ENCODE measurements around the gene PLA2G4D. TPM values are rescaled to one million over a fixed set of nuclear protein-coding genes. Genes with fewer than 3 reads are reported as not detected.
A peak's percentile ranks its signal among the peaks of the same experiment; 100 is the strongest.
"Not testable (repeated sequence)": the region's sequence is repeated elsewhere in the genome, so short reads cannot be mapped to it uniquely, and the experiment has no call there.

The PLA2G4D gene
- polyA plus RNA-seq, 5 donors = 0.12 to 0.18 (median 0.16) TPM

DNA sequence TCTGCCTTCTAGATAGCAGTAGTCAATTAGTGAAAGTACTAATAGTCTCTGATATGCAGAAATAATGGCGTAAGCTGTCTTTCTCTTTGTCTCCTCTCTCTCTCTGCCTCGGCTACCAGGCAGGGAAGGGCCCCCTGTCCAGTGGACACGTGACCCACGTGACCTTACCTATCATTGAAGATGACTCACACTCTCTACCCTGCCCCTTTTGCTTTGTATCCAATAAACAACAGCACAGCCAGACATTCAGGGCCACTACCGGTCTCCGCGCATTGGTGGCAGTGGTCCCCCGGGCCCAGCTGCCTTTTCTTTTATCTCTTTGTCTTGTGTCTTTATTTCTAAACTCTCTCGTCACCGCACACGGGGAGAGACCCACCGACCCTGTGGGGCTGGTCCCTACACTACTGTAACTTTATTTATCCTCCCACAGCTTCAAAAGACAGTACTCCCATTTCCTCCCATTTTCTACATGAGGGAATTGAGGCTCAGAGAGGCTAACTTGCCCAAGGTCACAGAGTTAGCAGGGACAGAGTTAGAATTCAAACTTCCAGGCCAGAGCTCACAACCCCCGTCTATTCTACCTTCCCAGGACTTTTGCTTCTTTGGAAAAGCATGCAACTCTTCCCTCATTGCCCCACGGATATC, 2.5 kb downstream of the PLA2G4D start:
- DNase-seq = not testable (repeated sequence)

DNA sequence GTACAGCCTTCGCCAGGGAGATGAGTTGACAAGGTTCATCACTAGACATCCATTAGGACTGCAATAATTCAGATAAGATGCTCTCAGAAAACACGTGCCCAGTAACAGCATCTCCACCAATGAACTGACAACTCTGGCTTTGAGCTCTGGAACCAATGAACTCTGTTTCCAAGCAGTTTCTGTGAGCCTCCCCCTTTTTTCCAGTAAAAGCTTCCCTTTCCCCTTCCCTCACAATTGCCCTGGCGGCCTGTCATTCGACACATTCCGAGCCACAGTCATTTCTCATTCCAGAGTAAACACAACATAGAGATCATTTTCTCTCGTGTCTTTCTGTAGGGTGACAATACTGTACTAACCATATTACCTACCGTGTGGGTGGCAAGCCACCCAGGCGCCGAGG, 3.6 kb downstream of the PLA2G4D start:
- no peak for DNase-seq

DNA sequence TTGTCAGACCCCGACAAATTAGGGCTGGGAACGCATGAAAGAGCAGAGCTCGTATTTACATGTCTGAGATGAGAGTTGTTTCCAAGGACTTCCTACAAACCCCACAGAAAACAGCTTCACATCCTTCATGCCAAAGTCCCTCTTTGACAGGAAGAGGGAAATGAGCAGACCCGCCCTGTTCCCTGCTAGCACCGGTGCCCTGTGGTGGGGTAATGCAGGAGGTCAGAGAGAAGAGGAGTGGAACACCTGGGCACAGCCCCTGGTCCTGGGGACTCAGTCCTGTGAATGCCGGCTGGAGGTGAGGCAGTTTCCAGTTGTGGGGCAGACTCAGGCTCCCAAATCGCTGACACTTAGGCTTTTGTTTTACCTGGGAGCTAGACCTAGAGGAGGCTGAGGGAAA, 4.0 kb downstream of the PLA2G4D start:
- DNase-seq = no peak

DNA sequence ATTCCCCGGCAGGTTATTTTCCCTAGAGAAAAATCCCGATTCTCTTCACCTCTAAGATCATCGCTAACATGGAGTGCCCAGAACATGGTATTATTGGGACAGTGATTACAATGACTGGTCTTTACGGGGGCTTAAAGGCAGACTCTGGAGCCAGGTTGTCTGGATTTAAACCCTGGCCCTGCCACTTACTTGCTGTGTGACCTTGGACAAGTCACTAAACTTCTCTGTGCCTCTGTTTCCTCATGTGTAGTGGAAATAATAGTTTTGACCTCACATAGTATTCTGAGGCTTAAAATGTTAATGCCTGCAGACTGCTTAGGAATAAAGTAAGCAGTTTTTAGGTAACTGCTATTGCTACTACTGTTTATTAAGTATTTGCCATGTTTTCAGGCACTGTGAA, 4.4 kb downstream of the PLA2G4D start:
- no peak for DNase-seq

DNA sequence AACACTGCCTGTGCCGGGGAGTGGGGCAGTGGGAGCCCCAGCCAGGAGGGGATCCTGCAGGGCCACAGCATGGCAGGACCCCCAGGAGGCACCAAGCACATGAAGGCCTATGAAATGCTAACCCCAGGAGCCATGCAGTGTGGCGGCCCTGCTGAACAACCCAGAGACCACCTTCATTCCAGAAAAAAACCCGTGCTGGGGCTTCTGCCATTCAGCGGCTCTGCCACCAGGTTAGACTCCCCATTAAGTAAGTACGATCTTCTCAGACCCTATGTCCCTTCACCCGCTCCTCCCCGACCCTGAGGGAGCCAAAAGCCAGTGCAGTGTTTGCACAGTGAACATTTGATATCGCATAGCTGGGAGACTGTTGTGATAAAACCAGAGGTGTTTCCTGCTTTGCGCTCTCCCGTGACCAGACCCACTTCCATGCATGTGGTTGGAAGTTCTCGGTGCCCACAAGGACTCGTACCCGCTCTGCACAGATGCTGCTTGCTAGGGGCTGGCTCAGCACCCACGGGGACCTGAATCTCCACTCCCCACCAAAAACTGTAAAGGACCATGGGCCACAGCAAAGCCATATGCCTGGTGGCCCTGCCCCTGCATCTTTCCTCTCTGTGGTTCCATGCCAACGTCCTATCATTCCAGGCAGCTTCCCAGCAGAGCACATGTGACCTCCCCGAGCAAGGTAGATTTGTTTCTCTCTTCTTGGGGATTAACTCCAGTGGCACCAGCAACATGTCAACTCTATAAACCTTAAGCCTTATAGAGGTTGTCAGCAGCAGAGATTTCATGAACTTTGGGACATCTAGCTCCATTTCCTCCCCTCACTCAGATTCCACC, 5.3 kb downstream of the PLA2G4D start:
- DNase-seq = no peak

DNA sequence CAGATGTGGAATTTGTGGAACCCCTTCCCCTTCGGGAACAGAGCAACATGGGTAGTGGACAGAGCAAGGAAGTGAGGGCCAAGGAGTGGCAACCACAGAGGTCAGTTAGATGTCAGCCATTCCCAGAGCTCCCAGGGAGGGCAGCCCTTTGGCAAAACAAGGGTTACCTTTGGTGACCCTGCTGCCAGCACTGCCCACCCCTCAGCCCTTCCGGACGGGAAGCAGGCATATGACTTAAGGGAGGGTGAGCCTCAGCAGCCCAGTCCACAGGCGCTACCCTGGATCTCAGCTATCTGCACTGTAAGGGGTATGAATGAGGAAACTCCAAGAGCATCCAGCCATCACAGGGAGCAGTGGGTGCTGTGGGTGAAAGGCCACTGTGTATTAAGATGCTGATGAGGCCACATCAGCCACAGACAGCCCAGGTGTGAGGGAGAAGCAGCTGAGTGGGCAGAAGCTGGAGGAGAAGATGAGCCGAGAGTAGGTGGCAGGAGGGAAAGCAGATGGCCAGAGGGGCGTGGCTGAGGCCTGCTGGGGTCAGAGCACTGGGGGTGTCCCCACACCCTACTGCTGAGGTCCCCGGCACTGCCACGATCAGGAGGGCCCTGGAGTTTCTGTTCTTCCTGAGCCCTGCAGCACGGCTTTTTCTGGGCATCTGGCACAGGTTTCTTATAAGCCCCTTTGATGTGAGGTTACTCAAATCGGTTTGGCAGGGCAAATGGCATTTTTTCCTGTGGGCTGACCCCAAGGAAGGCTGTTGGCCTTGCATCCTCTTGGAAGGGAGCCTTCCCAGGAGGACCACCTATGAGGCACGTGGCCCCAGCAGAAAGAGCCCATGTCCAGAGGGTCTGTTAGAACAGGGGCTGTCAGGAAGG, 6.2 kb downstream of the PLA2G4D start:
- DNase-seq = no peak

DNA sequence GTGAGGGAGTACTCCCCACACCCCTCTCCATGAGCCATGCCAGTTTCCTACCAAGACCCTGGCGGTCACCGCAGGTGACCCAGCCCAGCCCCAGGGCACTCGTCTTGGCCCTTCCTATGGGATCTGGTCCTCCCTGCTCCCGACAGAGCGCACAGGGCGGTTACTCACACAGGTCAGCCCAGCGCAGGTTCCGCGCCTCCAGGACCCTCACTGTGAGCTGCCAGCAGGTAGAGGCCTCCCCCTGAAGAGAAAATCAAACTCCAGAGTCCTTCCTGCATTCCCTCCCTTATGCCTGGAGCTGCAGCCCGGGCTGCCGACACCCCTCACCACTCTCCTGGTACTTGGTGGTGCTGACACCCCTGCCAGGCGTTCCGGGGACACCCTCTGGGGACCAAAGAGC, 6.9 kb downstream of the PLA2G4D start:
- DNase-seq = no peak

DNA sequence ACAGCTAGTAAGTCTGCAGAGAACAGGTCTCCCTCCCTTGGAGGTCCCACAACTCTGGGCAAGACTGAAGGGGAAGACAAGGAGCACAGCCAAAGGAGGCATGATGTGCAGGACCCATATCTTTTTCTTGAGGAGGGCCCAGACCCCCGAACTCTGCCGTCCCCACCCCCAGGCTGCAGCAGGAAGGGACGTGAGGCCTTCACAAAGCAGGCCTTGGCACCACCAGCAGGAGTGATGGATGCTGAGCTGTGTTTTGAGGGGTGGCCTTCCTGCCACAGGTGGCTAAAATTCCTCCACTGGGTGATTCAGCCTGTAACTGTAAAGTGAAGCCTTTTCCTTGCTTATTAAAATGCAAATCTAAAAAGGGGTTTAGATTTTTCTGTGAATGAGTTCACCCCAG, 8.6 kb downstream of the PLA2G4D start:
- no peak for DNase-seq

DNA sequence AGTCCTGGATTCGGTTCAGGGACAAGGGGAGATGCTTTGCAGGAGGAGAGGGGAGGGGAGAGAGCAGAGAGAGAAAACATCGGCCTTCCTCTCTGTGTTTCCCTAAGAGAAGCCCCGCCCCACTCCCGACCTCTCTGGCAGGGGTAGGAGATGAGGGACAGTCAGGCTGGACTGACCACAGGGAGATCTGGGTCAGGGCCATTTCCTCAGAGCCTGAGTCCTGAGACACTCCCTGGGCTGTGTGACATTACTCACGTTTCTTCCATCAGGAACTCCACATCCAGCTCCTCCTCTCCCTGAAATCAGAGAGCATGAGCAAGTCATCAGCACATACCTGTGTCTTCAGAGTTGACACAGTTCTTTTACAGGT, 9.1 kb downstream of the PLA2G4D start:
- no peak for DNase-seq

DNA sequence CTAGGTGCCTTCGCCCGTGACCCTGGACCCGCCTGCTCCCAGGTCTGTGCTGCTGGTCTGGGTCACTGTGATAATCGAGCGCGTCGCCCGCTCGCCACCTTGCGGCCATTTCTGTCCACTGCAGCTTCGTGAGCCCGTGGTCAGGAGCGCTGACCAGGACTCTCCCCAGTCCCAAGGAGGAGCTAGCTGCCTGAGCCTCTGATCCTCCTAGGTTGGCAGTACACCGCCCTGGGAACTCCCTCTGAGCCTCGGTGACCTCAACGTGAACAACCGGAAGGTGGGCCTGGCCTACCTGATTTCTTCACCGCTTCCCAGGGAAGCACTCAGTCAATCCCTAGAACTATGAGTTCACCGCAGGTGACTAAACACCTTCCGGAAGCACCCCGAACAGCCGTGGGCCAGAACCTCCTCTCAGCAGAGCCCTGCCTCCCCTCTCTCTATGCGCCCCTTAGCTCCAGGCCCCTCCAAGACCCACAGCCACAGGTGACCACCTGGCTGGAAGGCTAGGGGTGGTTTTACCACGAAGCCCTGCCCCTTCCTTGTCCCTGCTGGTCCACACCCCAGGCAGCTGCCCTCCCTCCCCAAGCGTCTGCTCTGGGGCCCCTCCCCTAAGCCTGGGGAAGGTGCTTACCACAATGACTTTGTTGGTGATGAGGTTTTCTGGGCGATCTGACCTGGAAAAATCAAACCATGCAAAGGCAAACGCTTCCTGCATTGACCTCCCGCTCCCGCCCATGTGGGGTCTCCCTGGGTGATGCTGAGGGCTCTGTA, 9.7 kb downstream of the PLA2G4D start:
- peak in 1 of 2 donors; percentile 45 for DNase-seq

DNA sequence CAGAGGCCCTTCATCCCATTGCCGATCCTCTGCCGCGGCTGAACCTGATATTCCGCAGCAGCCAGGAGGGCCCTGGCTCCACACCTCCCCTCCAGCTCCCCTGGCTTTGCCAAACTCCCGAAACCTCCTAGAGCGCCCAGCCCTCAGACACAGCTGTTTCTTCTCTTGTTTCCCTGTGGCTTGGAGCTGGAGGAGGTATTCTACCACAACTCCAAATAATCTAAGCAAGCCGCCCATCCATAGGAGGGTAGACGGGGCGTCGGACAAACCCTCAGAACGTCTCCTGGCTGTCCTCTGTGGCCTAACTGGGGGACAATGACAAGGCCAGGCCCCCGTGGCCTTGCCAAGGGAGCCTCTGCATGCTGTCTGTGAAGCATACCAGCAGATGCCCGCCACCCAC, 10.4 kb downstream of the PLA2G4D start:
- DNase-seq = no peak

DNA sequence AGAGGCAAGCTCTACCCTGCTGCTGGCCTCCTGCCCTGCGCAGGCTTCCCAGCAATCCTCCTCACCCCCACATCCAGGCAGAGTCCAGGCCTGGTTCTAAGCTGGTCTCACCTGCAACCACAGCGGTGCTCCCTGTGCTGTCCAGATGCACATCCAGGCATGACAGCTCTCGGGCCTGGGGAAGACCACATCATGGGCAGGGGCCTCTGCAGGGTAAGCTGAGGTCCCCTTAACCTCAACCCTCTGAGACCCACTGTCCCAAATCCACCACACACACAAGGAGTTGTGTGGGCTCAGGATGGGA, 10.8 kb downstream of the PLA2G4D start:
- DNase-seq = no peak

DNA sequence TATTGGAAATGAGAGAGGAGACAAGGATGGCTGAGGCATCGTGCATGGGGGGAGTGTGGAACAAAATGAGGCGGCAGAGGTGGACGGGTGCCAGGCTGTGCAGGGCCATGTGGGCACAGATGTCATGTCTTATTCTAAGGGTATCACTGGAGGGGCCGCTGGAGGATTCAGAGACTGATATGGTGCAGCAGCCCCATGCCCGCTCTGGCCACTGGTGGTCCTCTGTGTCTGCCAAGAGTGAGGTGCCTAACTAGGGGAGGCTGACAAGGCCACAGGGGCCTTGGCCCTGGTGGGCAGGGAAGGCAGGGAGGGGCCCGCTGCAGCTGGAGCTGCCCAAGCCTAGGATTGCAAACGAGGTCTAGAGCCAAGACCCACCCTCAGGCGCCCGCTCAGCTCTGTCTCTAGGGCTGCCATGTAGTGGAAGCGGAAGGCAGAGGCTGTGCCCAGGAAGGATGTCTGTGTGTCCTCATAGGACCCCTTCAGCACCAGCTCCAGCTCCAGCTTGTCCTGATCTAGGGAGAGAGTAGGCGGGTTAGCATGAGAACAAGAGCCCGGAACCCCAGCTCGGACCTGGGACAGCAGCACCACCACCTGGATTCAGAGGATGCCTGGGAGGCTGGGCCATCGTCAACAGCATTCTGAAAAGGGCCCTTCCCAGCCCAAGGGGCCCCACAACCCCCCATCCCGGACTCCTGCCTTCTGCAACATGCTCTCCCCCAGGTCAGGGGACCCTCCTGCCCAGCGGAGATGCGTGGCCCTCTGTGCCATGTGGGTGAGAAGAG, 11.3 kb downstream of the PLA2G4D start:
- DNase-seq = no peak

DNA sequence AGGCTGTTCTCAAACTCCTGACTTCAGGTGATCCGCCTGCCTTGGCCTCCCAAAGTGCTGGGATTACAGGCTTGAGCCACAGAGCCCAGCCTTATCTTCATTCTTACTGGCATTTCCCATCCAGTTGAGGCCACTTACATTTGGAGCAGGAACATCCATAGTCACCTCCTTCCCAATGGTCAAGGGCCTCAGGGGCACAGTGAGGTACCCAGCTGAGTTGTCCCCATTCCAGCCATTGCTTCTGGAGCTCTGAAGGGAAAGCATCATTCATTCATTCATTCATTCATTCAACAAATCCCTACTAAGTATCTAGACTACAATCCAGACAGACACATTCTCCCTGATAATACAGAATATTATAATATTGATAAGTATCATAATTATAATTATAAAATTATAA, 12.2 kb downstream of the PLA2G4D start:
- DNase-seq = no peak

DNA sequence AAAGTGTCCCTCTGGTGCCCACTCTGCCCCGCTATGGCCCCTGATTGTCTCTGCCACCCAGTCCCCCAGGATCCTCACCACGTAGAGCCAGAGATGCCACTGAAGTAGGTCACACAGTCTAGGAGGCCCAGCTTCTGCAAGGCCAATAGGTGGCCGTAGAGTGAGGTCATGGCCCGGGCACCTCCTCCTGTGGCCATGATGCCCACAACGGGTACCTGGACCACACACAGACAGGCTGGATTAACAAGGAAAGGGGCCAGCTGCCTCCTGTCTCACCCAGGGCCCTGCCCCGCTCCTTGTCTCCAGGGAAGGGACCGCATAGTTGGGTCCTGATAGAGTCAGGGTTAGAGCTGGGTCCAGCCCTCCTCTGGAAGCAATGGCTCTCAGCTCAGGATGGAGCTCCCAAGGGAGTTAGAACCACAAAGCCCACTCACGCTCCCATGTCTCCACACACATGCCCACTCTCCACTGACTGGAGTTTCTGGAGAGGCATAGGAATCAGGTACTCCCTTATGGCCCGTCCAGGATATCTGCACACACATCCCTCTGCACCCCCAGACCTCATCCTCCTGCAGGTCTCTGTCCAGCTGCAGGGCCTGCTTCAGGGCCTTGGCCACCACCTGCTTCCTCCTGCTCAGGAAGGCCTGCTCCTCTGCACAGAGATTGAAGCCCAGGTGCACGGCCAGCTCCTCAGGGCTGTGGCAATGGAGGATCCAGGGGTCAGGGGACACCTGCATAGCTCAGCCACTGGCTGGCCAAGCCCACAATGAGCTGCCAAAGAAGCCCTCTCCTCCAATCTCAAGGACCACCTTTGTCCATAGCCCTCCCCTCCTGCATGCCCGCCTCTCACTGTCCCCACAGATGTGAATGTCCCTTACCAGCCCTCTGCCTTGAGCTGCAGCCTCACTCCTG, 13.2 kb downstream of the PLA2G4D start:
- DNase-seq = no peak

DNA sequence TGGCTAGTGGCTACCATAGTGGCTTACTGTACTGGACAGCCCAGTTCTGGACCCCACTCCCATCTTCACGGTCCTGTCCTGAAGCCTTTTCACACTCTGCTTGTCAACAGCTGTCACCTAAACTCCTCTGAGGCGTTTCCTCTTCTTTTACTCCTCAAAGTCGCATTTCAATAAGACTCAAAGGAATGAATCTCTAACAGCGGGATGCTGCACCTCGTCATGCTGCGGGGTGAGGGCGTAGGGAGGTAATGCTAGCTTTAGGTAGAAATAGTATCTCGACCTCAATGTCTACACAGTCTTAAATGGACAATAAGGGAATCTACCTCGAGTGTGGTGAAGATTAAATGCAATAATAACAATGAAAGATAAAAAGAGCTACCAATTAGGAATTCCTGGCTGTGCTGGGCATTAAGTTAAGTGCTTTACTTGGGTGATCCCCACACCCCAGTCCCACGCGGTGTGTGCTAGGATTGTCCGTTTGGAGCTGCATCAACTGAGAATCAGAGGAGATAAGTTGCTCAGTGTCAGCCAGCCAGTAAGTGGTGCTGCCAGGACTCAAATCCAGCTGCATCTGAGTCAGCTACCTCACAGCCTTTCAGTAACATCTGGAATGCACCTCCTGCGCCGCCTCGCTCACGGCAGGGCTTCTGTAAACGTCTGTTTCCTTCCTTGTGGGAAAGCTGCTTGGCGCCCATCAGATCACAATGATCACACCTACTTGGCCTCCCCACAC, 14.0 kb downstream of the PLA2G4D start:
- DNase-seq = no peak

DNA sequence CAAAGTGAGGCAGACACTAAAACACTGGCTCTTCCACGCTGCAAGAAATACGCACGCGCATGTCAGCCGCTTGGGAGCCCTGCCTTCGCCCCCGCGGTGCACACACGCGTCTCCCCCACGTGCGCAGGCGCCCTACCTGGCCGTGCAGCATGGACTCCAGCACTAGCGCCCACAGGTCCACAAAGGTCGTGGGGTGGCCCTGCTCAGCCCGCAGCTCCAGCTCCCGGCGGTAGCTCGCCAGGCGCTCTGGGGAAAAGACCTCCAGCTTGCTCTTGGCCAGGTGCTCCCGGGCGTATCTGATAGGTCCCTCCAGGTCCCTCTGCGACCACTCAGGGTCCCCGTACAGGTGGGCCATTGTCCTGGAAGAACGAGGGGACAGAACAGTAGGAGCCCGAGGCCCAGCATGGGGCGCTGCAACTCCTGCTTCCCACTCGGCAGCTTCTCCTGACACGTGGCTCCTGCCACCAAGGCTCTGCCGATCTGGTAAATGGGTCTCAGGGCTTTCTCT, 14.9 kb downstream of the PLA2G4D start:
- DNase-seq = no peak

DNA sequence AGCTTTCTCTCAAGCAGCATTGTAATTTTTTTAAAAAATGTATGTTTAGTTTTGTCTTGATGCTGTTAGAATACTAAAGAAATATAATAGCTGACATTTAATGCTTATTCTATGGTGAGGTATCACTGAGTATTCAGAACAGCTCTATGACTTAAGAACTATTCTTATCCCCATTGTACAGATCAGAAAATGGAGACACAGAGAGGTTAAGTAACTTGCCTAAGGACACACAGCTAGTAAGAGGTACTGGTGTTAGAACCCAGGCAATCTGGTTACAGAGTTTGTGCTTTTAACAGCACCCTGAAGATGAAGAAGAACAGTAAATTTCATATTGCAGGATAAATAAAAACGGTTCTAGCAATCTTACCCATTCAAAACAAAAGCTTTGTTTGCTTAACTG, 15.5 kb downstream of the PLA2G4D start:
- no peak for DNase-seq

DNA sequence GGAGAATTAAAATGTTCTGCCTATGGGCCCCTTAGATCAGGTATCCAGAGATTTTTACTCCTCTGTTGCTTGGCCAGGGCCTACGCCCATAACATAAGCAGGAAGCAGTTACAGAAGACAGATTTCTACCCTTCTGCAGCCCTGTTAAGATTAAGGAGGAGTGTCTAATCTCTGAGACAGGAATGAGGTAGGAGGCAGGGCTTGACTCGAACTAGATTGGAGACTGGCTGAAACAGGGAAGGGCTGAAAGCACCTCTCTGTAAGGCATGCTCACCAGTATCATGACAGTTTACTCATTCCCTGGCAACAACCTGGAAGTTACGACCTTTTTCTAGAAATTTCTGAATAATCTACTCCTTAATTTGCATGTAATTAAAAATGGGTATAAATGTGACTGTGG, 16.7 kb downstream of the PLA2G4D start:
- no peak for DNase-seq

Data from right lung (tissue), 5 donors.